Spleen (tissue), 11 donors: ENCODE results near the gene RSAD2. TPM values are rescaled to one million over a fixed set of nuclear protein-coding genes. Genes with fewer than 3 reads are reported as not detected.

Experiments used
- DNase-seq: peaks from one replicate; pipeline ENCODE4 v3.0.0-alpha.2; 2020
- H3K27ac ChIP-seq, 8 donors: fragments of 200-600 bp; sonication (generic) in 7 of 8; 1 replicate in 4 of 8; 2 replicates in 4 of 8; pipeline versions ENCODE4 v1.5.0 to v1.8.0; 2016 to 2021; ENCODE audit warnings: inconsistent platforms in 4 of 8, mild to moderate bottlenecking in 4 of 8, moderate library complexity in 1 of 8
- H3K27me3 ChIP-seq, 7 donors: fragments of 200-600 bp; sonication (generic) in 6 of 7; replicated peaks in 1 of 7; 1 replicate in 4 of 7; 2 replicates in 3 of 7; pipeline versions ENCODE4 v1.5.0 to v1.8.0; 2016 to 2021; ENCODE audit warnings: inconsistent platforms in 3 of 7, mild to moderate bottlenecking in 1 of 7
- H3K36me3 ChIP-seq, 6 donors: fragments of 200-600 bp; sonication (generic) in 5 of 6; 1 replicate in 4 of 6; 2 replicates in 2 of 6; pipeline versions ENCODE4 v1.5.0 to v1.8.0; 2016 to 2021; ENCODE audit warnings: inconsistent platforms in 2 of 6
- H3K4me1 ChIP-seq, 6 donors: fragments of 200-600 bp; sonication (generic) in 5 of 6; 1 replicate in 3 of 6; 2 replicates in 3 of 6; pipeline versions ENCODE4 v1.5.0 to v1.8.0; 2016 to 2021; ENCODE audit warnings: inconsistent platforms in 3 of 6
- H3K4me3 ChIP-seq, 8 donors: fragments of 200-600 bp; sonication (generic) in 7 of 8; 1 replicate in 4 of 8; 2 replicates in 4 of 8; pipeline versions ENCODE4 v1.5.0 to v1.8.0; 2016 to 2021; ENCODE audit warnings: inconsistent platforms in 4 of 8, mild to moderate bottlenecking in 4 of 8, moderate library complexity in 2 of 8
- H3K9me3 ChIP-seq, 8 donors: fragments of 200-600 bp; sonication (generic) in 7 of 8; 1 replicate in 4 of 8; 2 replicates in 4 of 8; pipeline versions ENCODE4 v1.5.0 to v1.8.0; 2016 to 2021; ENCODE audit warnings: inconsistent platforms in 4 of 8
- CTCF ChIP-seq, 11 experiments: fragments of 200-600 bp in 7 of 11; fragments of 450-650 bp in 4 of 11; sonication (generic) in 4 of 11; IDR thresholded peaks in 8 of 11; conservative IDR thresholded peaks in 3 of 11; 1 replicate in 7 of 11; 2 replicates in 4 of 11; pipeline versions ENCODE4 v1.4.0 to v1.8.0; 2016 to 2021; ENCODE audit warnings: antibody characterized with exemption in 11 of 11, inconsistent platforms in 4 of 11, mild to moderate bottlenecking in 1 of 11
- POLR2A ChIP-seq, 3 donors: fragments of 450-650 bp; IDR thresholded peaks; one replicate each; pipeline ENCODE4 v1.5.1; 2017; ENCODE audit warnings: antibody characterized with exemption in 3 of 3, mild to moderate bottlenecking in 1 of 3
- POLR2AphosphoS5 ChIP-seq, 3 donors: sonication (generic); formaldehyde crosslinking; IDR thresholded peaks; one replicate each; pipeline ENCODE4 v1.5.1; 2017; ENCODE audit warnings: antibody characterized with exemption in 3 of 3
- WGBS, 5 donors: extraction: QIAGEN DNeasy Blood & Tissue Kit in 3 of 5; methylation state at CpG; one replicate each; pipeline versions ENCODE4 v1.1.5 to v1.1.7; 2013 to 2018; 5-methylcytosine and 5-hydroxymethylcytosine counted together
- intact Hi-C: fragments of 100-400 bp; cut with DNase I; formaldehyde crosslinking; loops from one replicate; pipeline ENCODE4 v1.15.0; 2023; ENCODE audit warnings: low total_unique reads
- polyA plus RNA-seq, 3 donors: library from polyadenylated mRNA; stranded (reverse); fragments of 200-250 nt; gene quantifications; one replicate each; pipeline ENCODE4 v1.2.1, GENCODE V29; 2013
- total RNA-seq, 7 donors: library from RNA; depleted of rRNA in 3 of 7; stranded (reverse); fragments of >200 nt in 3 of 7; fragmentation: NEBNext Ultra II Directional in 4 of 7; extraction: Animal tissue kit (Norgen Biotek cat#: 25700) in 4 of 7; gene quantifications; one replicate each; pipeline versions ENCODE4 v1.1.0 to v1.2.1, GENCODE V29; 2016 to 2021
- donor health status: healthy with polysubstance abuse.
- donor health status: DM: no; HTN: no; CAD: no; lungs with moderate emphysema.
- donor health status: DM: no; HTN: no; CAD: no.
- donor health status: Bipolar disorder and iron deficiency.
- donor health status: healthy.
- donor health status: DM: no; HTN: no; CAD: no.
- donor health status: DM: yes; HTN: yes; CAD: no.

Gene RSAD2
- total and polyA plus RNA-seq, 10 donors, result 2.1 to 18.6 (median 9.0) TPM

GRCh38 chr2:6833300-6833604 lies 44.3 kb upstream of the RSAD2 start:
- Histone ChIP-seq H3K36me3 (no peaks in the 10 kb centered on the region), H3K4me1 (peaks cover 0 to 3% (median under 1%) of the 10 kb centered on the region in 6 donors), H3K27me3 (no peaks in the 10 kb centered on the region), H3K4me3 (no peak overlapping the region), H3K27ac (peak overlapping the region in 1 of 8 donors; percentile 70), H3K9me3 (peaks cover 4 to 76% (median 55%) of the 10 kb centered on the region in 8 donors)
- DNase-seq, result no peak
- WGBS, 5 donors, result 87 to 96% (median 95%) methylated on average over 2 of the region's 2 CpGs
- intact Hi-C loops, result no loop called here
- no peak for TF ChIP-seq POLR2AphosphoS5 (IDR thresholded peaks at IDR 0.05)
- no peak for TF ChIP-seq CTCF (IDR thresholded peaks at IDR 0.05 in 8 of 11, conservative IDR thresholded peaks at IDR 0.05 in 3 of 11)
- TF ChIP-seq POLR2A (IDR thresholded peaks at IDR 0.05), result no peak

DNA sequence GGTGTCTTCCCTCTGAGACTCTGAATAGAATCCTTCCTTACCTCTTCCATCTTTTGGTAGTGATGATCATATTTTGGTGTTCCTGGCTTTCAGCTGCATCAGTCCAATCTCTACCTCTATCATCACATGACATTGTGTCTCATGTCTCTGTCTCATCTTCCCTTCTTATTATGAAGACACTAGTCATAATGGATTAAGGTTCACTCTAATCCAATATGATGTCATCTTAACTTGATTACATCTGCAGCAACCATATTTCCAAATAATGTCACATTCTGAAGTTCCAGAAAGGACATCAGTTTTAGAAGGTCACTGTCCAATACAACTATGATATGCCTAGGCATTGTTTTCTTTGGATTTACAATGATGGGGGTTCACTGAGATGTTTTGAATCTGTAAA lies 43.4 kb upstream of the RSAD2 start:
- no peak overlapping the region for H3K27ac ChIP-seq
- intact Hi-C loops, result no loop called here
- DNase-seq, result no peak
- peaks cover 4 to 85% (median 64%) of the 10 kb centered on the region in 8 donors for H3K9me3 ChIP-seq
- peaks cover 0 to 7% (median 0%) of the 10 kb centered on the region in 6 donors for H3K36me3 ChIP-seq
- no peaks in the 10 kb centered on the region for H3K4me1 ChIP-seq
- TF ChIP-seq CTCF (IDR thresholded peaks at IDR 0.05 in 8 of 11, conservative IDR thresholded peaks at IDR 0.05 in 3 of 11), result no peak
- TF ChIP-seq POLR2A (IDR thresholded peaks at IDR 0.05), result no peak
- no peak for TF ChIP-seq POLR2AphosphoS5 (IDR thresholded peaks at IDR 0.05)
- no peaks in the 10 kb centered on the region for H3K27me3 ChIP-seq
- H3K4me3 ChIP-seq, result no peak overlapping the region

- H3K9me3 ChIP-seq, result peaks cover 4 to 93% (median 77%) of the 10 kb centered on the region in 8 donors
- no peaks in the 10 kb centered on the region for H3K4me1 ChIP-seq
- H3K27me3 ChIP-seq, result no peaks in the 10 kb centered on the region
- no peak for DNase-seq
- no peak overlapping the region for H3K27ac ChIP-seq
- peaks cover 0 to 20% (median 0%) of the 10 kb centered on the region in 6 donors for H3K36me3 ChIP-seq
- TF ChIP-seq POLR2A (IDR thresholded peaks at IDR 0.05) (no peak), CTCF (IDR thresholded peaks at IDR 0.05 in 8 of 11, conservative IDR thresholded peaks at IDR 0.05 in 3 of 11) (no peak), POLR2AphosphoS5 (IDR thresholded peaks at IDR 0.05) (no peak)
- intact Hi-C loops, result no loop called here
- no peak overlapping the region for H3K4me3 ChIP-seq
Observed at GRCh38 chr2:6835467-6835866, 42.1 kb upstream of the RSAD2 start.

GRCh38 chr2:6838673-6839319 lies 38.8 kb upstream of the RSAD2 start:
- WGBS, 5 donors, result 90 to 99% (median 96%) methylated on average over 4 of the region's 4 CpGs
- Histone ChIP-seq H3K27me3 (no peaks in the 10 kb centered on the region), H3K4me3 (no peak overlapping the region), H3K4me1 (no peaks in the 10 kb centered on the region), H3K27ac (no peak overlapping the region), H3K36me3 (peaks cover 0 to 36% (median 0%) of the 10 kb centered on the region in 6 donors), H3K9me3 (peaks cover 11 to 96% (median 80%) of the 10 kb centered on the region in 8 donors)
- intact Hi-C loops, result no loop called here
- DNase-seq, result no peak
- TF ChIP-seq CTCF (IDR thresholded peaks at IDR 0.05 in 8 of 11, conservative IDR thresholded peaks at IDR 0.05 in 3 of 11) (no peak), POLR2AphosphoS5 (IDR thresholded peaks at IDR 0.05) (no peak), POLR2A (IDR thresholded peaks at IDR 0.05) (no peak)
